ENCODE data around the gene POU3F3. TPM values are rescaled to one million over a fixed set of nuclear protein-coding genes. Genes with fewer than 3 reads are reported as not detected.

Gene POU3F3
- polyA plus RNA-seq, 1 donor (not counting 4 experiments of a cell fraction or from before 2014, with no cell fraction given): not detected

DNA sequence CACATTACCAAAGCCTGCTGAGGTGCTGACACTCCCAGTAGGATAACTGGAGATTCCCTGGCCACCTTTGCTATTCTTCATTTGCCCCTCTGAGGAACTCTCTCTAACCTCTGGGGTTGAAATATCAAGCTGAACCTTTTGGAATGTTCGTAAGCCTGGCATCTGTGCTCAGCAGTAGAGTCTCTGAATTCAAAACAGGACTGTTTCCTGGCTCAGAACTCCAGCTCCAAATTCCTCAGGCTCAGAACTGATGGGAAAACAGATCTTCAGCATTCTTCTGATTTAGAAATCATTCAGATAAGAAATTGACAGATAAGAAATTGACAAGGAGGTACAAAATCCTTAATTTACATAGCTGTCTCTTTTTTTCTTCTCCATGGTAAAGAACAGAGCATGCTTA, 22.2 kb upstream of the POU3F3 start:
- Histone ChIP-seq H3K9me1 (ENCODE audit: control insufficient read depth, extremely low read depth, insufficient read depth, low read length) (no peaks in the 10 kb centered on the region), H2AFZ (ENCODE audit: control insufficient read depth, low read length) (no peak overlapping the region), H3K4me3 (ENCODE audit: control insufficient read depth in 2 of 3, extremely low read depth in 1 of 3, insufficient read depth in 2 of 3, low read depth in 1 of 3, low read length in 3 of 3) (no peak overlapping the region), H3K79me2 (ENCODE audit: control insufficient read depth, insufficient read depth, low read length) (no peaks in the 10 kb centered on the region), H3K27ac (ENCODE audit: control insufficient read depth, insufficient read depth, low read length) (no peak overlapping the region), H4K20me1 (ENCODE audit: control insufficient read depth, extremely low read depth, insufficient read depth, low read length) (no peaks in the 10 kb centered on the region), H3K36me3 (ENCODE audit: control insufficient read depth in 2 of 2, extremely low read depth in 1 of 2, insufficient read depth in 2 of 2, low read length in 2 of 2) (no peaks in the 10 kb centered on the region), H3K4me2 (ENCODE audit: control insufficient read depth, extremely low read depth, insufficient read depth, low read depth, low read length) (no peak overlapping the region), H3K4me1 (ENCODE audit: control insufficient read depth, extremely low read depth, insufficient read depth, low read length) (no peaks in the 10 kb centered on the region), H3K9ac (ENCODE audit: control insufficient read depth, extremely low read depth, insufficient read depth, low read length) (no peak overlapping the region), H3K9me3 (ENCODE audit: control insufficient read depth, low read depth, low read length) (no peaks in the 10 kb centered on the region), H3K27me3 (ENCODE audit: control insufficient read depth, extremely low read depth, insufficient read depth, low read length) (no peaks in the 10 kb centered on the region)
- DNase-seq (ENCODE audit: low read depth, low spot score) (no peak), FAIRE-seq (no peak)
- TF ChIP-seq EZH2 (IDR thresholded peaks at IDR 0.05; ENCODE audit: low read length): no peak
- TF ChIP-seq, protein P1, sequence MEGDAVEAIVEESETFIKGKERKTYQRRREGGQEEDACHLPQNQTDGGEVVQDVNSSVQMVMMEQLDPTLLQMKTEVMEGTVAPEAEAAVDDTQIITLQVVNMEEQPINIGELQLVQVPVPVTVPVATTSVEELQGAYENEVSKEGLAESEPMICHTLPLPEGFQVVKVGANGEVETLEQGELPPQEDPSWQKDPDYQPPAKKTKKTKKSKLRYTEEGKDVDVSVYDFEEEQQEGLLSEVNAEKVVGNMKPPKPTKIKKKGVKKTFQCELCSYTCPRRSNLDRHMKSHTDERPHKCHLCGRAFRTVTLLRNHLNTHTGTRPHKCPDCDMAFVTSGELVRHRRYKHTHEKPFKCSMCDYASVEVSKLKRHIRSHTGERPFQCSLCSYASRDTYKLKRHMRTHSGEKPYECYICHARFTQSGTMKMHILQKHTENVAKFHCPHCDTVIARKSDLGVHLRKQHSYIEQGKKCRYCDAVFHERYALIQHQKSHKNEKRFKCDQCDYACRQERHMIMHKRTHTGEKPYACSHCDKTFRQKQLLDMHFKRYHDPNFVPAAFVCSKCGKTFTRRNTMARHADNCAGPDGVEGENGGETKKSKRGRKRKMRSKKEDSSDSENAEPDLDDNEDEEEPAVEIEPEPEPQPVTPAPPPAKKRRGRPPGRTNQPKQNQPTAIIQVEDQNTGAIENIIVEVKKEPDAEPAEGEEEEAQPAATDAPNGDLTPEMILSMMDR (optimal IDR thresholded peaks at IDR 0.05 in 1 of 3, IDR thresholded peaks at IDR 0.05 in 1 of 3, conservative IDR thresholded peaks at IDR 0.05 in 1 of 3; ENCODE audit: extremely low read depth in 1 of 3, insufficient read depth in 2 of 3, low read length in 3 of 3): no peak
- dilution Hi-C loops (cut with MboI; ENCODE audit: extremely low pct_ligation_motif_present, low sequenced_read_pairs): no loop called here

DNA sequence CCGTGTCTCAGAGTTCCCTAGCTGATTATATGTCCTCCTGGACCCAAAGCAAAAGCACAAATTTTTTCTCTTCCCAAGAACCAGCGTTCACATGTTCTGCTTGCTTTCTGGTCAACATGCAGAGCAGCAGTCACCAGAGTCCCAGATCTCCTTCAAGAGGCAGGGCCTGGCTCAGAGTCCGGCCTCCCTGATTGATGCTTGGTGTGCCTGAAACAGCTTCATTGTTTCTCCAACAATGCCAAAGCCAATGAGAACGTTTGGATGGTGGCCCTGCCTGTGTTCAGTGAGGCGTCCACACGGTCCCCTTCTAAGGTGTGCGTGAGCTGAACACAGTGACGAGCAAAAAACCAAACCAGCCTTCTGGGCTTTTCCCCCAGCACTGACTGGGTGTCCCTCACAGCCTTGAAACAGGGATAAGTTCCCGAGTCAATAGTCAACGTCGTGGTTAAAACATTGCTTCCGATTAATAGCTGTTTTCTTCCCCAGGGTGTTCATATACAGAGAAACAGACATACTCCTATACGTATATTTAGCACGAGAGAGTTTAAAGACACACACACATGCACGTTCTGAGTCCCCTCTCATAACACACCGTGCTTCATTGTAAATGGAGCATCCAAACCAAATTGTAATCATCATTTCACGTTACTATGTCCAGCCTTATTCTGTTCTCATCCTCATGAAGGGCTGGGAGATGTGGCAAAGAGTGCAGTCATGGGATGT, 19.3 kb upstream of the POU3F3 start:
- no peaks in the 10 kb centered on the region for H4K20me1 ChIP-seq (ENCODE audit: control insufficient read depth, extremely low read depth, insufficient read depth, low read length)
- no peak overlapping the region for H3K4me2 ChIP-seq (ENCODE audit: control insufficient read depth, extremely low read depth, insufficient read depth, low read depth, low read length)
- no peak overlapping the region for H3K9ac ChIP-seq (ENCODE audit: control insufficient read depth, extremely low read depth, insufficient read depth, low read length)
- H3K4me3 ChIP-seq (ENCODE audit: control insufficient read depth in 2 of 3, extremely low read depth in 1 of 3, insufficient read depth in 2 of 3, low read depth in 1 of 3, low read length in 3 of 3): no peak overlapping the region
- H3K9me3 ChIP-seq (ENCODE audit: control insufficient read depth, low read depth, low read length): no peaks in the 10 kb centered on the region
- H3K27ac ChIP-seq (ENCODE audit: control insufficient read depth, insufficient read depth, low read length): no peak overlapping the region
- FAIRE-seq: no peak
- H3K36me3 ChIP-seq (ENCODE audit: control insufficient read depth in 2 of 2, extremely low read depth in 1 of 2, insufficient read depth in 2 of 2, low read length in 2 of 2): no peaks in the 10 kb centered on the region
- H2AFZ ChIP-seq (ENCODE audit: control insufficient read depth, low read length): no peak overlapping the region
- H3K79me2 ChIP-seq (ENCODE audit: control insufficient read depth, insufficient read depth, low read length): no peaks in the 10 kb centered on the region
- no peaks in the 10 kb centered on the region for H3K9me1 ChIP-seq (ENCODE audit: control insufficient read depth, extremely low read depth, insufficient read depth, low read length)
- no peaks in the 10 kb centered on the region for H3K27me3 ChIP-seq (ENCODE audit: control insufficient read depth, extremely low read depth, insufficient read depth, low read length)
- no peaks in the 10 kb centered on the region for H3K4me1 ChIP-seq (ENCODE audit: control insufficient read depth, extremely low read depth, insufficient read depth, low read length)
- no peak for DNase-seq (ENCODE audit: low read depth, low spot score)
- TF ChIP-seq, protein P1 (optimal IDR thresholded peaks at IDR 0.05 in 1 of 3, IDR thresholded peaks at IDR 0.05 in 1 of 3, conservative IDR thresholded peaks at IDR 0.05 in 1 of 3; ENCODE audit: extremely low read depth in 1 of 3, insufficient read depth in 2 of 3, low read length in 3 of 3): no peak
- TF ChIP-seq EZH2 (IDR thresholded peaks at IDR 0.05; ENCODE audit: low read length): no peak
- dilution Hi-C loops (cut with MboI; ENCODE audit: extremely low pct_ligation_motif_present, low sequenced_read_pairs): no loop called here

Measured in keratinocyte (primary cell).